K562 (cell line): Measurements from ENCODE around the gene SRRT.

Experiments
- CTCF ChIP-seq, 3 experiments: IDR thresholded peaks in 2 of 3; conservative IDR thresholded peaks in 1 of 3; 2 replicates each; pipeline ENCODE4 v1.5.1; 2011 to 2012; ENCODE audit warnings: low read length in 3 of 3, mild to moderate bottlenecking in 3 of 3, control low read depth in 2 of 3, improper control_type of control experiment in 1 of 3, inconsistent platforms in 1 of 3, low read depth in 1 of 3, mixed read lengths in 1 of 3, moderate library complexity in 1 of 3; ENCODE audit not compliant: insufficient read depth in 2 of 3
- GMEB1 ChIP-seq: fragments of 250-450 bp; sonication (Bioruptor Pico); IDR thresholded peaks from 2 replicates; pipeline ENCODE4 v1.4.0; 2020; ENCODE audit warnings: mild to moderate bottlenecking
- NR2C2 ChIP-seq, 2 experiments: fragments of 200-800 bp in 1 of 2; sonication (Bioruptor generic) in 1 of 2; sonication (generic) in 1 of 2; formaldehyde crosslinking in 1 of 2; IDR thresholded peaks; 2 replicates each; pipeline versions ENCODE4 v1.6.1 to v1.8.0; 2016 to 2022; ENCODE audit warnings: mild to moderate bottlenecking in 1 of 2, missing compliant biosample characterization in 1 of 2, missing genetic modification characterization in 1 of 2, missing genetic modification reagents in 1 of 2
- POLR2AphosphoS5 ChIP-seq: IDR thresholded peaks from 2 replicates; pipeline ENCODE4 v1.6.1; 2011; ENCODE audit warnings: mild to moderate bottlenecking, low read depth, low read length, moderate library complexity; ENCODE audit not compliant: control insufficient read depth, insufficient read depth

GRCh38 chr7:100911484-100911883, 36.6 kb downstream of the SRRT start:
- TF ChIP-seq POLR2AphosphoS5: no peak
- no peak for TF ChIP-seq GMEB1 (CRISPR knock-in tag)
- TF ChIP-seq CTCF (IDR thresholded peaks at IDR 0.05 in 2 of 3, conservative IDR thresholded peaks at IDR 0.05 in 1 of 3; ENCODE audit: insufficient read depth in 2 of 3, low read depth in 1 of 3, low read length in 3 of 3): no peak
- TF ChIP-seq NR2C2 (CRISPR knock-in tag; IDR thresholded peaks at IDR 0.05): no peak
- no peak for TF ChIP-seq NR2C2 (tag; IDR thresholded peaks at IDR 0.05)
